Neural cell (in vitro differentiated cells): Measurements from ENCODE around the gene IL1RAPL2.

Experiments
- EP300 ChIP-seq: fragments of 450-650 bp; conservative IDR thresholded peaks from 2 replicates; pipeline ENCODE4 v1.6.1; 2014; ENCODE audit warnings: antibody characterized with exemption, mild to moderate bottlenecking, moderate library complexity; ENCODE audit not compliant: poor library complexity, severe bottlenecking
- EZH2 ChIP-seq: fragments of 200-600, 300-800 bp; shearing (Covaris generic), sonication (generic); IDR thresholded peaks from 2 replicates; pipeline ENCODE4 v1.6.1; 2014; ENCODE audit warnings: antibody characterized with exemption, low read length, borderline replicate concordance, mild to moderate bottlenecking; ENCODE audit not compliant: insufficient read depth, poor library complexity, severe bottlenecking
- MXI1 ChIP-seq: fragments of 450-650 bp; conservative IDR thresholded peaks from 2 replicates; pipeline ENCODE4 v1.6.1; 2014; ENCODE audit warnings: antibody characterized with exemption, mild to moderate bottlenecking; ENCODE audit not compliant: poor library complexity, severe bottlenecking
- POLR2AphosphoS5 ChIP-seq: IDR thresholded peaks from 2 replicates; pipeline ENCODE4 v1.6.1; 2012
- RAD21 ChIP-seq: fragments of 450-650 bp; conservative IDR thresholded peaks from 2 replicates; pipeline ENCODE4 v1.6.1; 2014; ENCODE audit warnings: antibody characterized with exemption, mild to moderate bottlenecking, moderate library complexity
- SMC3 ChIP-seq: fragments of 450-650 bp; conservative IDR thresholded peaks from 2 replicates; pipeline ENCODE4 v1.6.1; 2014; ENCODE audit warnings: antibody characterized with exemption, mild to moderate bottlenecking, moderate library complexity; ENCODE audit not compliant: poor library complexity
- TF ChIP-seq, protein P1 (sequence below): fragments of 450-650 bp; IDR thresholded peaks from 2 replicates; pipeline ENCODE4 v1.5.1; 2014; ENCODE audit warnings: antibody characterized with exemption, mild to moderate bottlenecking, moderate library complexity; ENCODE audit not compliant: poor library complexity, severe bottlenecking
- TF ChIP-seq, protein P2 (sequence below): IDR thresholded peaks from 2 replicates; pipeline ENCODE4 v1.6.1; 2012; ENCODE audit warnings: borderline replicate concordance

DNA sequence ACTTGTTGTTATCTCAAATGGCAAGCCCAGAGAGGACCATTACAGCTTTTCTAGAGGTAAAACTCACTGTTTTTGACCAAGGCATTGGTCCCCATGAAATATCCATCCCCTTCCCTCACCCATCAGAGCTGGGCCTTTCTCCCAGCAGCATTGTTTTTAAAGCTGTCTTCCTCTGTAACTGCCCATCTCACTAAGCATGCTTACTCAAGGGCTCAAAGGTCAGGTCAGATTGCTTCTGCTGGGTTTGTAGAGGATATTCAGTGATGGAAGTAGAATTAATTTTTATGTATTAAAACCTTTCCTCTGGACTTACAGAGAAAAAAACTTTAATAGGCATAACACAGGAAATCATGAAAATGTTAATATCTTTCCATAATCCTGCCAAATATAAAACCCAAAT lies 643.4 kb downstream of the IL1RAPL2 start:
- TF ChIP-seq, protein P1, sequence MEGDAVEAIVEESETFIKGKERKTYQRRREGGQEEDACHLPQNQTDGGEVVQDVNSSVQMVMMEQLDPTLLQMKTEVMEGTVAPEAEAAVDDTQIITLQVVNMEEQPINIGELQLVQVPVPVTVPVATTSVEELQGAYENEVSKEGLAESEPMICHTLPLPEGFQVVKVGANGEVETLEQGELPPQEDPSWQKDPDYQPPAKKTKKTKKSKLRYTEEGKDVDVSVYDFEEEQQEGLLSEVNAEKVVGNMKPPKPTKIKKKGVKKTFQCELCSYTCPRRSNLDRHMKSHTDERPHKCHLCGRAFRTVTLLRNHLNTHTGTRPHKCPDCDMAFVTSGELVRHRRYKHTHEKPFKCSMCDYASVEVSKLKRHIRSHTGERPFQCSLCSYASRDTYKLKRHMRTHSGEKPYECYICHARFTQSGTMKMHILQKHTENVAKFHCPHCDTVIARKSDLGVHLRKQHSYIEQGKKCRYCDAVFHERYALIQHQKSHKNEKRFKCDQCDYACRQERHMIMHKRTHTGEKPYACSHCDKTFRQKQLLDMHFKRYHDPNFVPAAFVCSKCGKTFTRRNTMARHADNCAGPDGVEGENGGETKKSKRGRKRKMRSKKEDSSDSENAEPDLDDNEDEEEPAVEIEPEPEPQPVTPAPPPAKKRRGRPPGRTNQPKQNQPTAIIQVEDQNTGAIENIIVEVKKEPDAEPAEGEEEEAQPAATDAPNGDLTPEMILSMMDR = no peak
- TF ChIP-seq EZH2 (no peak), RAD21 (no peak), EP300 (no peak), MXI1 (no peak), SMC3 (no peak), POLR2AphosphoS5 (no peak)
- TF ChIP-seq, protein P2, sequence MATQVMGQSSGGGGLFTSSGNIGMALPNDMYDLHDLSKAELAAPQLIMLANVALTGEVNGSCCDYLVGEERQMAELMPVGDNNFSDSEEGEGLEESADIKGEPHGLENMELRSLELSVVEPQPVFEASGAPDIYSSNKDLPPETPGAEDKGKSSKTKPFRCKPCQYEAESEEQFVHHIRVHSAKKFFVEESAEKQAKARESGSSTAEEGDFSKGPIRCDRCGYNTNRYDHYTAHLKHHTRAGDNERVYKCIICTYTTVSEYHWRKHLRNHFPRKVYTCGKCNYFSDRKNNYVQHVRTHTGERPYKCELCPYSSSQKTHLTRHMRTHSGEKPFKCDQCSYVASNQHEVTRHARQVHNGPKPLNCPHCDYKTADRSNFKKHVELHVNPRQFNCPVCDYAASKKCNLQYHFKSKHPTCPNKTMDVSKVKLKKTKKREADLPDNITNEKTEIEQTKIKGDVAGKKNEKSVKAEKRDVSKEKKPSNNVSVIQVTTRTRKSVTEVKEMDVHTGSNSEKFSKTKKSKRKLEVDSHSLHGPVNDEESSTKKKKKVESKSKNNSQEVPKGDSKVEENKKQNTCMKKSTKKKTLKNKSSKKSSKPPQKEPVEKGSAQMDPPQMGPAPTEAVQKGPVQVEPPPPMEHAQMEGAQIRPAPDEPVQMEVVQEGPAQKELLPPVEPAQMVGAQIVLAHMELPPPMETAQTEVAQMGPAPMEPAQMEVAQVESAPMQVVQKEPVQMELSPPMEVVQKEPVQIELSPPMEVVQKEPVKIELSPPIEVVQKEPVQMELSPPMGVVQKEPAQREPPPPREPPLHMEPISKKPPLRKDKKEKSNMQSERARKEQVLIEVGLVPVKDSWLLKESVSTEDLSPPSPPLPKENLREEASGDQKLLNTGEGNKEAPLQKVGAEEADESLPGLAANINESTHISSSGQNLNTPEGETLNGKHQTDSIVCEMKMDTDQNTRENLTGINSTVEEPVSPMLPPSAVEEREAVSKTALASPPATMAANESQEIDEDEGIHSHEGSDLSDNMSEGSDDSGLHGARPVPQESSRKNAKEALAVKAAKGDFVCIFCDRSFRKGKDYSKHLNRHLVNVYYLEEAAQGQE = no peak
